GM21528 (cell line): Measurements from ENCODE around the gene STX16.

Experiments used
- ATAC-seq: cut with Tn5 transposase; IDR thresholded peaks from one replicate; pipeline ENCODE4 v1.9.1; 2021; ENCODE audit warnings: mild to moderate bottlenecking, moderate library complexity; ENCODE audit not compliant: unreplicated experiment, low FRiP score

Gene STX16

DNA sequence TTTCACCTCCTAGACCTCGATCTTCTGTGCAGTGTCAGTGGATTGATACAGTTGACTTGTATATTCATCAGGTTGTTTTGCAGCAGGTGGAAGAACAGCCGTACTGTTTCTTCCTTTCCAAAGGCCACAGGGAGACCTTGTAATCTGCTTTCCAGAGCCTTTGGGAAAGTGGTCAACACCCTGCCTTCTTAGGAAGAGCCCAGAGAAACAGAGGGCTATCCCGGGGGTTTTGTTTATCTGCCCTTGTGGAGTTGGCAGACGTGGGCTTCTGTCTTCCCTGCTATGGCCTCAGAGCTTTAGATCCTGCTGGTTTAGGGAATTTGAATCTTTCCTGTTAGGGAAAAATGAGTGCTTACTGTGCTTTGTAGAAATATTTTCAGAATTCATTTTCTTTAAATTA, 19.6 kb downstream of the STX16 start:
- ATAC-seq: no peak

DNA sequence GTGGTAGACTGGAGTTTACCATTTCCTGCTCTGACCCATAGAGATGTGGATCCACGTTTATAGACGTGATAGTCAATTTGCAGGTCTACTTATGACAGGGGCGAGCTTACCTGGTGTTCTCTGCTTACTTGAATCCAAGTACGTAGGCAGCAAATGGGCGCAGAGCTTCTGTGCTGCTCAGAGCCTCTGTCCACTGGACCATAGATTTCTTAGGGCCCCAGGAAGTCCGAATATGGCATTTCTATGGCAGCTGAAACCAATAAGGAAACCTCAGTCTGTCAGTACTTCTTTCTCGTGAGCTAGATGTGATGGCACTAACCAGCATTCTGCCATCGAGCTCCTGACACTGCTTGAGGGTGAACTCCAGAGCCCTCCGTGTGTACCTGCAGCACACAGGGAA, 22.0 kb downstream of the STX16 start:
- ATAC-seq: no peak

- ATAC-seq: no peak
These were observed 24.1 kb downstream of the STX16 start for GRCh38 chr20:58675146-58675584.

- no peak for ATAC-seq
These were observed 24.6 kb downstream of the STX16 start for GRCh38 chr20:58675641-58676040.

DNA sequence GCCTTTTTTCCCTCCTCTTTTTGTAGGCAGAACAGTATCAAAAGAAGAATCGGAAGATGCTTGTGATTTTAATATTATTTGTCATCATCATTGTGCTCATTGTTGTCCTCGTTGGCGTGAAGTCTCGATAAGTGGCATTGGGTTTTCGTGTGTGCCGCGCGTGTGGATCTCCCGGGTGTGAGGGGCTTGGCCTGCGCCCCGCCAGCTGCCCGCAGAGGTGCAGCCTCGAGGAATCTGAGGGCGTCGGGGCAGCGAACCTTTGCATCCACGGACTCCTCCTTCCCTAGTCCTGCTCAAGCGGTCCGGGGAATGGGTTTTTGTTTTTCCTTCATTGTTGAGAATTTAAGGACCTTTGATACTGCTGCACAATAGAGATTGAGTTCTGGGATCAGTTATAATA, 25.1 kb downstream of the STX16 start:
- no peak for ATAC-seq

DNA sequence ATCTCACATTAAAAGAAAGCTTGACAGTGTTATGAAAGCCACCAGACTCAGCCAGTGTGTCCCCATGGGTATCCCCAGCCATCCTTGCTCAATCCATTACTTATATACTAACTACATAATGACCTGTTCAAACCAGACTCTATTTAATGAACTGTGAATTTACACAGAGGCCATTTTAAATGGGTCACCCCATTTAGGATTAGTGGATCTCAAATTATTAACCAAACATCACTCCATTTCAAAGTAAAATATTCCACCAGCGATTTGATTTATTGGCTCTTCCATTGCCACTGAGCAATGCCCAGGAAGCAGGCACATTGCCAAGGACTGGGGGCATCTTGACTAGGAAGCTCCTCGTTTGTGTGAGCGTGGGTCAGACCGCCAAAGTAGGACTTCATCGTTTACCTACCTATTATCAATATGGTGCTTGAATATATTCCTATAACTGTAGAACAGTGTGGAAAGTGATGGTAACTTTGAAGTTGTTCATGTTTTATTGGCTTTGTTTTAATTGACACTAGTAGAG, 26.1 kb downstream of the STX16 start:
- ATAC-seq: no peak

DNA sequence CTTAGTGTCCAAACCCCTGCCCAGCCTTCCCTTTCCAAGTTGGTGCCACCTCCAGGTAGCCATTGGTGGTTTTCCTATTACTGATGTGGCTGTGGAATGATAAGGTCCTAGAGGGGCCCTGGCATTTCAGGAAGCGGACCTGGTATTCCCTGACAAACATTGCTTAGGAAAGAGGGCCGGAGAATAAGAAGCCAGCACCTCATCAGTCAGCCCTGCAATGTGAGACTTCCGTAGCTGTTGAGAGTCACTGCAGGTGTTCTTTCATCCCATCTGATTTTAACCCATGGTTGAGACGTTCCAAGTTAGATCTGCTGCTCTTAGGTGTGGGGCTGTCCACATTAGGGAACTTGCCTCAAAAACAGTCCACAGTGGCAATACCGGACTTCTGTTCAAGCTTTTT, 26.7 kb downstream of the STX16 start:
- no peak for ATAC-seq

DNA sequence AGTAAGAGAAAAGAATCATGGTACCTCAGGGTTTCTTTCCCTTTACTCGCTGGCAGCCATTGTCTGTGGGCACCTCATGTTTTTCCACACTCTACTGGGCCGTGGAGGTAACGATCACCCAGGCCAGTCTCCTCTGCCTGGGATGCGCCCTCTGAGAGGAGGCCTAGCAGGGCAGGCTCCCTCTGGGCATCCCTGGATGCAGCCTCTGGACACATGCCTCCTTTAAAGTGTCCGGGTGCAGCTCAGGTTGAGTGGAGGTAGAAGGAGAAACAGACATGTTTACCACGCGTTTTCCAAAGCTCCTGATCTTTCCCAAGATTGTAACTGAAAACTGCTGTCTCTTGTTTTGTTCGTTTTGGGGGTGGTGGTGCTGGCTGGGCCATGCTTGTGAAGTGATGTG, 27.7 kb downstream of the STX16 start:
- no peak for ATAC-seq

DNA sequence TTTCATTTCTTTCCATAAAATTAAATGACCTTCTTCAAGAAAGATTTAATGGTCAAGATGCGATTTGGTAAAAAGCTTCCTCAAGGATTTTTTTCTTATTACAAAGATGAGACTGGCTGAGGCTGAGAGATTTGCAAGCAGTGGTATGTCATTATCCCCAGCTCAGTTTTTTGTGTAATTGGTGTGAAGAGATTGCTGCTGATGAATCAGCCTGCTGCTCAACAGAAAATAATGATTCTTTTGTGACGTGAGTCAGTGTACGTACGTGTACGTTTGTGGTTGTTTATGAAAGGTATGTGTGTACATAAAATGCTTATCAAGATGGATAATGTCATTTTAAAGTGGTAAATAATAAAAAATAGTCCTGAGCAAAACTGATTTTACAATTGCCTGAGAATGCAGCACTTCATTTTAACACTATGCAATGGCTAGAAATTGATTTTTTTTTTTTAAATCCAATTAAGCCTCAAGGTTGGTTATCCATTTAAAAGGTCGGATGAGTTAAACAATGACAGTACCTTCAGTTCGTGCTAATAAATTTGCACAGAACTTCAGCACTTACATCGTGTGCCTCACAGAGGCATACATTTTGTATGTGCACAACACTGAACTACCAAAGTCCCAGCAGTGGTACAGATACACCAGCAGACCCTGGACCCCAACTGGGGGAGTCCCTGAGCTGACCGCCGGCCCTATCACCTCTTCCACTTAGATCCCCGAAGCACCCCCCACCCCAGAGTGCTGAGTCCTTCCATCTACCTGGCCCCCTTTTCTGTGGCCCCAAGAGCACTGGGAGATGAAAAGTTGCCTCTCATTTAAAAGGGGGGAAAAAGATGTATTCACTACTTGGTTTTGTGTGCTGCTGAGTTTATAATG, 31.8 kb downstream of the STX16 start:
- no peak for ATAC-seq

DNA sequence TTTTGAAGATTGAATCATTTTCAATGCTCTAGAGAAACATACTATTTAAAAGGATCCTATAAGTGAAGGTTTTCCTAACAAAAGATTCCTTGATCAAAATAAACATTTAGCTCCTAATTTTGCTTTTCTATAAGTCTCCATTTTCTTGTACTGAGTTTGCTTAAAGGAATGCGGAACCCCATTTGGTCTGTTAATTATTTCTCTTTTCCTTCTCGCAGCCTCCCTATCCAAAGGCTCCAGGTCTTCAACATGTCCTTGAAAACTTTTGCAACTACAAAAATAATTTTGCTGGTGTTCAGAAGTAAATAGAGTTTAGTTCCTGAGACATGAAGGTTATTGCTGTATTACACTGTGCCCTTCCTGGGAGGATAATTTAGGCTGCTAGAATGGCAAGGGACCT, 33.2 kb downstream of the STX16 start:
- no peak for ATAC-seq

DNA sequence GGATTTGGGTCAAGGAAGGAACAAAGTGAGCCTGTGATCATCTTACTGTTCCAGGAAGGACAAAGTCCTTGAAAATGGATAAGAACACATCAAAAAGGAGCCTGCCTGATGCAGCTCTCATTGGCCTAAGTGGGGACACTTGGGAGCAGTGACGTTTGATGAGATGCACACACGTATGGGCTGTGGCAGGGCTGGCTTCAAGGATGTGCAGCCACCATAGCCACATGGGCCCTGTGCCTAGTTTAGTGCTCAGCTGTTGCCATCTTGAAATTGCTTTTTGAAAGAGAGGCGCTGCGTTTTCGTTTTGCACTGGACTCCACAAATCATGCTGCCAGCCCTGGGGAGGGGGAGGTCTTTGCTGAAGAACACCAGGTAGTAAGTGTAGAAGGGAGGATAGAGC, 34.9 kb downstream of the STX16 start:
- ATAC-seq: no peak

GRCh38 chr20:58688414-58688813, 37.3 kb downstream of the STX16 start:
- ATAC-seq: no peak

DNA sequence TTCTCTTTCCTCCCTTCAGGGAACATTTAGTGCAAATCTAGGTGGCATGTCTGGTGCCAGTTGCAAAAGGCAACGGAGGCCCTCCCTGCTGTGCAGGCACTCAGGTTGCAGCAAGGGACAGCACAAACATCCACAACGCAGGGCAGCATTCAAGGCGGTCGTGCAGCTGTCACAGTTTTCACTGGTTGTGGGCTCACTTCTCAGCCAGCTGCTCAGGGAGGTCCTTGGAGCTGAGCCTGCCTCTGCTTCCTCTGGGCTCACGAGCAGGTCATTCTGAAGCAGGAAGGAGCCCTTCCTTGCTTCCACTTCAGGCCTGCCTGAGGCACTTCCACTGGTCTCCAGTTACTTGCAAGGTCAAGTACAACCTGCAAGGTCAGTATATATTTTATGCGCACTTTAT, 37.8 kb downstream of the STX16 start:
- ATAC-seq: no peak

DNA sequence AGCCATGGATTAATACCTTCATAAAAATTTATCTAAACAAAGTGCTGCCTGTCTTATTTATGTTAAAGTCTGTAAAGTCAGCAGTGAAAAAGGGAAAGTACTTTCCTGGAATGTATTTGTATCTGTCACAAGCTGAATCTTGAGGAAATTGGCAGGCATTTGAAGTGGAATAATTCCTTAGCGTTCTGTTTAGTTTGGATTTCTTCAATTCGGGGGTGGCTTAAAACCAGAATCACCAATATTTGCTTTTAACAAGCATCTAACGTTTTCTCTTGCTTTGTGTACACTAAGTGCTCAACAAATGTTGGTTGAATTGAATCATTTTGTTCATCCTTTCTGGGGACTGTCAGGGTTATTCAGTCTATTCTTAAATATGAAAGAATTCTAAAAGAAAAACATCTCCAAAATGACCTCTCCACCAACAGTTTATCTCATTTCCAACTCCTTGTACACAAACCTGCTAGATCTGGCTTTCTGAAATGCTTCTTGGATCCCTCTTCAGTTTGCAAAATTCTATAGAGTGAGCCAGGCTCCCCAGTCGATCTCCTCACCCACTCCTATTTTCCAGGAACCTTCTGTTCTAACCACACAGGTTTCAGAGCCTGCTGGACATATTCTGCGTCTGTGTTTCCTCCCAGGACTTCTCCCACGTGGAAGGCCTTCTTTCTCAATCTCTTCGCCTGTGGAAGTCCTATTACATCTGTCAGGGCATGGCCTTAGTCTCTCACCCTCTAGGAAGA, 39.5 kb downstream of the STX16 start:
- no peak for ATAC-seq

GRCh38 chr20:58691773-58692578, 40.9 kb downstream of the STX16 start:
- ATAC-seq: no peak

DNA sequence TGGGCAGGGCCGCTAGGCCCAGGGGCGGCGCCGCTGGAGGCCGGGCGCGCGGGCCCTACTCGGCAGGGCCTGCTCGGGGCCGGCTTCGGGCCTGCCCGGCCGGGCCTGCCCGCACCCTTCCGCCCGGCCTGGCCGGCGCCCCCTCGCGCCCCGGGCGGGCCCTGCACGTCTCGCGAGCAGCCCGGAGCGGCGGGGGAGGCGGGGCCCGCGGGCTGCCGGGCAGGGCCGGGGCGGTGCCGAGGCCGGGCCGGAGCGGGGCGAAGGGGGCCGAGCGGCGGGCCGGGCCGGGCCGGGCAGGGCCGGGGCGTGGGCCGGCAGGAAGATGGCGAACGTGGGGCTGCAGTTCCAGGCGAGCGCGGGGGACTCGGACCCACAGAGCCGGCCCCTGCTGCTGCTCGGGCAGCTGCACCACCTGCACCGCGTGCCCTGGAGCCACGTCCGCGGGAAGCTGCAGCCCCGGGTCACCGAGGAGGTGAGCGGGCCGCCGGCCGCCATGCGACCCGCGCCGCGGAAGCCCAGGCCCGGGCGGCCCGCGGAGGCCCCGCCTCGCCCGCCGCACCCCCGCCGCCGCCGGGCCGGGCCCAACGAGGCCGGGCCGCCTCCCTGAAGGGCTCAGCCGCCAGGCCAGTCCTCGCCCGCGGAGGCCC, 41.6 kb downstream of the STX16 start, which contains the start of gene NPEPL1:
Gene NPEPL1 (plus strand): TSS at position 222 of the 647 bp plus-strand sequence. CDS start 101 bp downstream, at position 323.
- peak; percentile 86 for ATAC-seq

DNA sequence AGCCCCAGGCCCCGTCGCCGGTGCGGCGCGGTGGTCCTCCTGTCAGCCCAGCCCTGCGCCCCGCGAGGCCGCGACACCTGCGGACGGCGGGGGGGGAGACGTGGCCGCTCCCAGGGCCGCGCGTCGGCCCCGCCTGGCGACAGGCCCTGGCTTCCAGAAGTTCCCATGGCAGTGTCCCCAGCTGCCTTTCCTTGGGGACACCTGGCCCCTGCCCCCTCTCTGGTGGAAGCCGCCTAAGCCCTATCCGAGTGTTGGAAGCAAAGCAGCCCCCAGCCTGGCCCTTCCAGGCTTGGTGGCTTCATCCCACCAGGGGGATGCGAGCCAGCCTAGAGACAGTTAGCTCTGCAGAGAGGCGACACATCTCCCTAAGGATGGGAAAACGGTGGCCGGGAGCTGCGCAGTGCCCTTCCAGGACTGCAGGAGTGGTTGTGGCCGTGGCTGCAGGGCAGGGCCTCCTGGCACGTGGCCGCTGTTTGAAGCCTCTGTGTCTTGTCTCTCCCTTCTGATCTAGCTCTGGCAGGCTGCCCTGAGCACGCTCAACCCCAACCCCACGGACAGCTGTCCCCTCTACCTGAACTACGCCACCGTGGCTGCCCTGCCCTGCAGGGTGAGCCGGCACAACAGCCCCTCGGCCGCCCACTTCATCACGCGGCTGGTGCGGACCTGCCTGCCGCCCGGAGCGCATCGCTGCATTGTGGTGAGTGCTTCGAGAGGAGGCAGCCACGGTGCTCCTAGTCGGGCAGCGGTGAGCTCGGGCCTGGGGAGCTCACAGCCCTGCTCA, 42.3 kb downstream of the STX16 start:
- ATAC-seq: peak; percentile 29

DNA sequence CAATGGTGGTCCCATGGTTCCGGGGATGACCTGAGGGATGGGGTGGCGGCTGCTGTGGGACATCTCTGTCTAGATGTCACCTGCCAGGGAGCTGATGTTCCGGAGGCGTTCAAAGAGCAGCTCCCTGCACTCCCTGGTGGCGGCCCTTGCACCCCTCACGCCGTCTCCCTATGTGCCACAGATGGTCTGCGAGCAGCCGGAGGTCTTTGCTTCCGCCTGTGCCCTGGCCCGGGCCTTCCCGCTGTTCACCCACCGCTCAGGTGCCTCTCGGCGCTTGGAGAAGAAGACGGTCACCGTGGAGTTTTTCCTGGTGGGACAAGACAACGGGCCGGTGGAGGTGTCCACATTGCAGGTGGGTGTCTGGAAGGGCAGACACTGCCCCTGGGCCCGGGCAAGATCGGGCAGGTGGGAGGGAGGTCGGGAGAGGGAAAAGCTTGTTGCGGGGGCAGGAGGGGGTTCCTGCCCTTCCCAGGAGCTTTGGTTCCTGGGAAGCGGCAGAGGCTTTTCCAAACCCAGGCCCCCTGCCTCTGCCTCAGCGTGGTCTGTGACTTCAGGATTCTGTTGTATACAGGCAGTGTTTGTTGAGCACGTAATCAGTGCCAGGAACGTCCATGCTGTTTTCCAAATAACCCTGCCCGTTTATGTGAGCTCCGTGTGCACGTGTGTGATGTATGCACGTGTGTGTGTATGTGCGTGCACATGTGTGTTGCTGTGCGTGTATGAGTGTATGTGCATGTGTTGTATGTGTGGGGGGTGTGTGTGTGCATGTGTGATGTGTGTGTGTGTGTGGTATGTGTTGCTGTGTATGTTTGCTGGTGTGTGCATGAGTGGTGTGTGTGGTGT, 43.4 kb downstream of the STX16 start:
- ATAC-seq: no peak
